ENCODE measurements around the gene CEACAM3.
A peak's percentile ranks its signal among the peaks of the same experiment; 100 is the strongest.

- TF ChIP-seq CTCF (IDR thresholded peaks at IDR 0.05) (peak in 5 of 7 experiments; percentile 53 to 71 (median 61)), POLR2AphosphoS5 (IDR thresholded peaks at IDR 0.05) (no peak), POLR2A (IDR thresholded peaks at IDR 0.05) (no peak)
Observed at GRCh38 chr19:41785653-41786052, 10.7 kb upstream of the CEACAM3 start.

Data from stomach (tissue), 4 donors.